NCI-H187 treated with DMSO at 0.1 percent for 48 hours (cell line): ENCODE data around the gene FGF7.
"Not testable (repeated sequence)": the region's sequence is repeated elsewhere in the genome, so short reads cannot be mapped to it uniquely, and the experiment has no call there.

Experiments used
- DNase-seq: peaks from one replicate; lab custom pipeline; 2025; lab: John Stamatoyannopoulos, UW

Gene FGF7, protein sequence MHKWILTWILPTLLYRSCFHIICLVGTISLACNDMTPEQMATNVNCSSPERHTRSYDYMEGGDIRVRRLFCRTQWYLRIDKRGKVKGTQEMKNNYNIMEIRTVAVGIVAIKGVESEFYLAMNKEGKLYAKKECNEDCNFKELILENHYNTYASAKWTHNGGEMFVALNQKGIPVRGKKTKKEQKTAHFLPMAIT

DNA sequence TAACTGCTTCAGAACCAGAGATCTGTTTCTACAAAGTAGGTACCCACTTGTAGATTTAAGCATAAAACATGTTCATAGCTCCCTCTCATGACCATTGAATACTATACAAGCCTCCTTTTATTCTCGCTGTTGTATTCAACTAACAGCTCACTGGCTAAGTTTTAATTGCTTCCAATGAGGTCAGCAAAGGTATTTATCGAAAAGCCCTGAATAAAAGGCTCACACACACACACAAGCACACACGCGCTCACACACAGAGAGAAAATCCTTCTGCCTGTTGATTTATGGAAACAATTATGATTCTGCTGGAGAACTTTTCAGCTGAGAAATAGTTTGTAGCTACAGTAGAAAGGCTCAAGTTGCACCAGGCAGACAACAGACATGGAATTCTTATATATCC lies at the start of gene FGF7:
Gene FGF7, plus strand, starts transcription at position 222 of the 400 bp plus-strand sequence. CDS start 1,056 bp downstream, outside the sequence.
- DNase-seq, result no peak

DNA sequence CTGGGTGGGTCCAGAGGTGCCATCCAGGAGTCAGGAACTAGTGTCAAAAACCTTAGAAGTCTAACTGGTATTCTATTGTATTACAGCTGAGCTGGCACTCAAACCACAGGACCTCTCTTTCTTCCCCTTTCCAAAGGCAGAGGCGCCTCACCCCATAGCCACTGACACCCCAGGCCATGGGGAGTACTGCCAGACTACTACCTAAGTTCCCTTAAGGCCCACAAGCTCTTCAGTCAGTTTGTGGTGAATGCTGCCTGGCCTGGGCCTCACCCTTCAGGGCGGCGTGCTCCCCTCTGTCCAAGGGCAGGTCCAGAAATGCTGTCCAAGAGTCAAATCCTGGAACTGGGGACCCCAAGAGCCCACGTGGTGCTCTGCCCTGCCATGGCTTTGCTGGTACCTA lies 43.0 kb upstream of the FGF7 start:
- no peak for DNase-seq

DNA sequence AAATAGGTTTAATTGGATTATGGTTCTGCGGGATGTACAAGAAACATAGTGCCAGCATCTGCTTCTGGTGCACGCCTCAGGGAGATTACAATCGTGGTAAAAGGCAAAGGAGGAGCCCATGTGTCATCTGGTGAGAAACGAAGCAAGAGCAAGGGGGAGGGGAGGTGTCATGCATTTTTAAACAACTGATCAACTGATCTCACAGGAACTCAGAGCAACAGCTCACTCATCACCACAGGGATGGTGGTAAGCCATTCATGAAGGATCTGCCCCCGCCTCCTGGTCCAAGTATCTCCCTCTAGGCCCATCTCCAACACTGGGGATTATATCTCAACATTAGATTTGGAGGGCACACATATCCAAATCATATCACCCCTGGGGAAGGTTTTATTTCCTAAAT lies 42.1 kb upstream of the FGF7 start:
- no peak for DNase-seq

DNA sequence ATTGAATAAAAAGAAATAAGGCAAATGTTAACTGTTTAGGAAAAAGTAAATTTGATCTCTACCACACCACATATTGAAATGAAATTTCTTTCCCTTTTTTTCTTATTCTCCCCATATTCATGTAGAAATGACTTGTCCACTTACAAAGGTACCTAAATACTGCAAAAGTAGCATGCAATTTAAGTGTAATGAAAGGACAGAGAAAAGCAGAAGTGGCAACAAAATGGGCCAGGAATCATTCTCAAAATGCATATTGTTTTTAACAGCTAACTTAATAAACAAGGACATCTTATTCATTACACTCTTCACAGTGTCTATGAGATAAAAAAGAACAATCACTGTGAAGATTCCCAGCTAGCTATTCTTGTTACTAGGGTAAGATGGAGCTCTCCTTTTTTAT lies 40.6 kb upstream of the FGF7 start:
- DNase-seq, result no peak

DNA sequence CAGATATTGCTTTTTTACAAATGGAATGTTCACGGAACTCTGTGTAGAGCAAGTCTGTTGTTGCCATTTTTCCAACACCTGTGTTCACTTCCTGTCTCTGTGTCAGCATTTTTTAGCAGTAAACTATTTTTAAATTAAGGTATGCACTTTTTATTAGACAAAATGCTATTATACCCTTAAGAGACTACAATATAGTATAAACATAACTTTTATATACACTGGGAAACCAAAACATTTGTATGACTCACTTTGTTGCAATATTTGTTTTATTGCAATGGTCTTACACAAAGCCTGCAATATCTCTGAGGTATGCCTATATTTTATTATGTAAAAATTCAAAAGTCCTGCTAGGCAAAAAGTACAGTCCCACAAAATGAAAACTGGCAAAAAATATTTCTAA lies 39.8 kb upstream of the FGF7 start:
- DNase-seq, result no peak

DNA sequence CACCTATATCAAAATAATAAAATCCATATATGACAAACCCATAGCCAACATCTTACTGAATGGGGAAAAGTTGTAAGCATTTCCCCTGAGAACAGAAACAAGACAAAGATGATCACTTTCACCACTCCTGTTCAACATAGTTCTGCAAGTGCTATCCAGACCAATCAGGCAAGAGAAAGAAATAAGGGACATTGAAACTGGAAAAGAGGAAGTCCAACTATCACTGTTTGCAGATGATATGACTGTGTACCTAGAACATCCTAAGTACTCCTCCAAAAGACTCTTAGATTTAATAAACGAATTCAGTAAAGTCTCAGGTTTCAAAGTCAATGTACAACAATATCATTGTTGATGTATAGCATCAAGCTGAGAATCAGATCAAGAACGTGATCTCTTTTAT lies 35.6 kb upstream of the FGF7 start:
- DNase-seq, result no peak

DNA sequence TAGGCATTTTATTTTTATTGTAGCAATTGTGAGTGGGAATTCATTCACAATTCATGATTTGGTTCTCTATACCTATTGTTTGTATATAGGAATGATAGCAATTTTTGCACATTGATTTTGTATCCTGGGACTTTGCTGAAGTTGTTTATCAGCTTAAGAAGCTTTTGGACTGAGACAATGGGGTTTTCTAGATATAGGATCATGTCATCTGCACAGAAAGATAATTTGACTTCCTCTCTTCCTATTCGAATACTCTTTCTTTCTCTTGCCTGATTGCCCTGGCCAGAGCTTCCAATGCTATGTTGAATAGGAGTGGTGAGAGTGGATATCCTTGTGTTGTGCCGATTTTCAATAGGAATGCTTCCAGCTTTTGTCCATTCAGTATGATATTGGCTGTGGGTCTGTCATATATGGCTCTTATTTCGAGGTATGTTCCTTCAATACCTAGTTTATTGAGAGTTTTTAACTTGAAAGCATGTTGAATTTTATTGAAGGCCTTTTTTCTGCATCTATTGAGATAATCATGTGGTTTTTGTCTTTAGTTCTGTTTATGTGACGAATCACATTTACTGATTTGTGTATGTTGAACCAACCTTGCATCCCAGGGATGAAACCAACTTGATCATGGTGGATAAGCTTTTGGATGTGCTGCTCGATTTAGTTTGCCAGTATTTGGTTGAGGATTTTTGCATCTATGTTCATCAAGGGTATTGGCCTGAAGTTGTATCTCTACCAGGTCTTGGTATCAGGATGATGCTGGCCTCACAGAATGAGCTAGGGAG lies 20.3 kb upstream of the FGF7 start:
- not testable (repeated sequence) for DNase-seq

DNA sequence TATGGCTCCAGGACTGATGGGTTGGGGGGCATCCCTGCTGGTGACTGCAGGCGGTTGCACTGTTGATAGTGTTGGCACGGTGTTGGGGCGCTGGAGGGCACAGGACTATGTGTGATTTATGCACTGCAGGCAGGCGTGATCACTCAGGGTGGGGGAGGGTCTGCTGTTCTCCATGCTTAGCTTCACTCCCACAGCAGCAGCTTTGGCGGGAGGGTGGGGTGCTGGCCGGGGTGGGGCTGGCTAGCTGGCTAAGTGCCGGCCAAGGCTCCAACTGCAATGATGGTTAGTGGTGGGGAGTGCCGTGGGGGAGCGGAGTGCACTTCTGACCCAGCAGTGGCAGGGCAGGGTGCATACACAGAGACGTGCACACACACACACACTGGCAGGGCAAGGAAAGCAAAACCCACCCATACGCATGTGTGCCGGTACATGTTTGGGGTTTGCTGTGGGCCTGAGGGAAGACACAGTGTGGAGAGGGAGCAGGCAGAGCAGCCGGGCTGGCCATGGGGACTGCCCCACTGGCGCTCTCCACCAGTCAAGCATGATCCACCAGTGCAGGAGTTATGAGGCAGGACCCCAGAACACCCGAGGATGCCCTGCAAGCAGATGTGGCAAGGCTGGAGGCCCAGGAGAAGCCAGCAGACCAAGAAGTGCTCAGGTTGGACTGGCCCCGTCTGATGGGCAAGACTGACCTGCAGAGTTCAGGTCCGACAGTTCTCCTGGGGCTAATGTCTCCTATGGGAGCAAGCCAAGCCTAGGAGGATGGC lies 16.5 kb upstream of the FGF7 start:
- no peak for DNase-seq

DNA sequence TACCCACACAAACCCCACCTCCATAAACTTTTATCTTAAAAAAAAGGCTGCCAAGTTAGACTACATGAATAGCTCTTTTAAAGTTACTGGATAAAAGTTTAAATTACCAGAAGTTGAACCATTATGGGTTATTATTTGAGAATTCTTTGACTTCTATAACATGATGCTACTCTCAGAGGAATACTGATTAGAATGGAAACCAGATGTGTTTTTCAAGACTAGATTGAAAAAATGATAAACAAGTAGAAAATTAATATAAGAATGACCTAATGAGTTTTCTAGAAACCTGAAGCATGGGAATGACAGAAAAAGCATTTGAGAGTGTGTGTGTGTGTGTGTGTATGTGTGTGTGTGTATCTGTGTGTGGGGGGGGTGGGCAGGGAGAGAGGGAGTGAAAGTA lies 12.4 kb upstream of the FGF7 start:
- DNase-seq, result no peak

DNA sequence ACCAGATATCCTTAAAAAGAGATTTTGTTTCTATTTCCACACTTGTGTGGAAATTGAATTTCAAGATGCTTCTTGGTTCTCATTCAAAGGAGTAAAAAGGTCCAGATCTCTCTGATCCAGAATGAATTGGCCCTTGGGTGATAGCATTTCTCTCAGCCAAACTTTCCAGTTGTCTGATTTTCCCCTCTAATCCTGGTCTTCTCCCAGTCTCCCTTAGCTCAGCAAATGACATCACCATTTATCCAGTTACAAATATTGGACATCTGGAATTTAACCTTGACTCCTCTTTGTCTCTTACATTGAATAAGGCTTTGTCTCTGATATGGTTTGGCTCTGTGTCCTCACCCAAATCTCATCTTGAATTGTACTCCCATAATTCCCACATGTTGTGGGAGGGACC lies 10.2 kb upstream of the FGF7 start:
- no peak for DNase-seq

DNA sequence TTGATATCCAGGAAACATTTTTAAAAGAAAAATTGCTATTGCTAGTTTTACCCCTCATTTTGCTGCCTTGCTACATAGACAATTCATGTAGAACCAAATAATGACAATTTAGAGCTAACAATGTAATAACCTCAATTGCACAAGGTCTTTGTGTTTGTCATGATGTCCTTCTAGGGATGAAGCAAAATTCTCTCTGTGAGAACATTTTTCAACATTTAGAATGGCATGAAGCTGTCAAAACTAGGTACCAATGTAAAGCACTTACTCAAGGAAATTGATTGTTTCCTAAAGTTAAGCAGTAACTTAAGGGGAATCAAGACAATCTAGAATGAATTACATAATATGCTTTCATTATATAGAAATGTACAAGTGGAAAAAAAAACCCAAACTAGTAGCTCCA lies 7.9 kb upstream of the FGF7 start:
- no peak for DNase-seq

DNA sequence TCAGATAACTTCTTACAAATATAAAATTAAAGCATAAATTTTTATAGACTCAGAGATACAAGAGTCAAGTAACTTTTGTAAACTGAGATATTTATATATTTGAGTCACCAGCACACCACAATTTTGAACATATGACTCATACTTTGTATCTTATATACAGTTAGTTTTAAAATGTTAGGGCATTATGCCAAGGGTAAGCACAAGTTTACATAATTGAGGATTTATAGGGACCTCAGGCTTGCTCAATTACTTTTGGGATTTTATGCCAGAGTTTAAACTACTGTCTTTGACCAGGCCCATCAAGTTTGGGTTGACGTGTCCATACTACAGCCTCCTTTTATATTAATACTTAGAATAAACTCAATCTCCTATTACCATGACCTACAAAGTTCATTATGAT lies 7.4 kb upstream of the FGF7 start:
- DNase-seq, result no peak

DNA sequence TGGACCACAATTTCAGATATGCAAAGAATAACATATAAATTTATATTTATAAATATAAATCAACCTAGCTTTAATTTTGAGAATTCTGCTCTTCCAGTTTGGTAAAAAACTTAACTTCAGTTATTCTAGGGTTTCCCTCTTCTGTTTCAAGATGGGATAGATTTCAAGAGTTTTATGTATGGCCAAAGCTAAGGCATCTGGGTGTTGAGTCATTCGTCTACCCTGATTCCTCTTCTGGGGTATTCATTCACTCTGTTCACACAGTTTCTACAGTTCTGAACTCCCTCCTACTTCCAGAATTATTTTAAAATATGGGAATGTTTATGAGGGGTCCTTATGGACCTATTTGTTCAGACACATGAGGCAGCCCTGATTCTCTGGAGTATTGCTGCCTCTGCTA lies 4.2 kb upstream of the FGF7 start:
- no peak for DNase-seq

DNA sequence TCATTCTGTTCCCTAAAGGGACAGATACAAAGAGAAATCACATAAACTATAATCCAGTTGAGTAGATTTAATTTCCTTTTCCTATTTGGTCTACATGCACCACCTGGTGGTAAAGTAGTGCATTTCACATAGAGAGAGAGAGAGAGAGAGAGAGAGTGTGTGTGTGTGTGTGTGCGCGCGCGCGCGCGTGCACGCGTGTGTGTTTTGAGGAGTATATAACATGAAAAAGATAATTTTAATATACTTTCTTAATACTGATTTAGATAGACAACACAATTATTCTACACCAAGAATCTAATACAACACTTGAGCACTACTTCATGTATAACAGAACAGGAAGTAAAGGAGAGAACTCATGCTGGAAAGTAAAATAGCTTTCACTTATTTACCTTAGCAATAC lies 1.1 kb upstream of the FGF7 start:
- DNase-seq, result no peak

DNA sequence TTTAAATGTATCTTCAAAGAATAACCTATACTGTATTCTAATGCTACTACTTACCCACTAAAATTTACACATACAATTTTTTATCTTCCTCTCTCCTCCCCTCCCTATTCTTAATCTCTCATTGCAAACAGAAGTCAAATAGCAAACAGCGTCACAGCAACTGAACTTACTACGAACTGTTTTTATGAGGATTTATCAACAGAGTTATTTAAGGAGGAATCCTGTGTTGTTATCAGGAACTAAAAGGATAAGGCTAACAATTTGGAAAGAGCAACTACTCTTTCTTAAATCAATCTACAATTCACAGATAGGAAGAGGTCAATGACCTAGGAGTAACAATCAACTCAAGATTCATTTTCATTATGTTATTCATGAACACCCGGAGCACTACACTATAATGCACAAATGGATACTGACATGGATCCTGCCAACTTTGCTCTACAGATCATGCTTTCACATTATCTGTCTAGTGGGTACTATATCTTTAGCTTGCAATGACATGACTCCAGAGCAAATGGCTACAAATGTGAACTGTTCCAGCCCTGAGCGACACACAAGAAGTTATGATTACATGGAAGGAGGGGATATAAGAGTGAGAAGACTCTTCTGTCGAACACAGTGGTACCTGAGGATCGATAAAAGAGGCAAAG lies 984 bp downstream of the FGF7 start:
- no peak for DNase-seq

DNA sequence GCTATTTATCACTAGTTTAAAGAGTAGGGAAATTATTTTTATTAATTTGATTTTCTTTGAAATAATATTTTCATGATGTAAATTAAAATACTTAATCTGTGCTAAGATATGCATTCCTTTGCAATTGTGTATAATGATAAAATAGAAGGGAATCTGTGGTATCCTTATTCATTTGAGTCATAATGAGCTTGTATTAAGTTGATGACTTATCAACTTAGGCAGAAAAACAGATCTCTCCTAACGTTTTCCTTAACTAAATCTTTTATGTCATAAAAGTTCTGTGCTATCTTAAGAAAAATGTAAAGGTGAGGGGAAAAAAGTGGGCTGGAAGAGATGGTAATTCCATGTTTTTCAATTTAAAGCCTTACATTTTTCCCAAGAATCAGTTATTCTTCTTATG lies 1.9 kb downstream of the FGF7 start:
- no peak for DNase-seq

DNA sequence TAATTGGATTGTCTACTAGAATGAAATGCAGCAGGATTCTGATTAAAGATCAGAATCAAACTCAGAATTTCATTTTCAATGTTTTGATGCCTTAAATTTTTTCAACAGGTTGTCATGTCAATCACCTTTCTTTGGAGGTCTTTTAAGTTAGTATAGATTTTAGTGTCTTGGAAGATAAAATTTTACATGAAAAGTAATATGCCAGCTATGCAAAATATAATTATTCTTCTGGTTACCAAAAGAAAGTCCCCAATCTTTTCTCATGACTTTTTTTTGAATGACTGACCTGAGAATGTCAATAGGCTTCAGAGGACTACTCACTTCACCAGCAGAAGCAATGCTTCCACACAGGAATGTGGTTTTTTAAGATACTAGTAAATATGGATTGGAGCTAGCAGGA lies 4.3 kb downstream of the FGF7 start:
- DNase-seq, result no peak

DNA sequence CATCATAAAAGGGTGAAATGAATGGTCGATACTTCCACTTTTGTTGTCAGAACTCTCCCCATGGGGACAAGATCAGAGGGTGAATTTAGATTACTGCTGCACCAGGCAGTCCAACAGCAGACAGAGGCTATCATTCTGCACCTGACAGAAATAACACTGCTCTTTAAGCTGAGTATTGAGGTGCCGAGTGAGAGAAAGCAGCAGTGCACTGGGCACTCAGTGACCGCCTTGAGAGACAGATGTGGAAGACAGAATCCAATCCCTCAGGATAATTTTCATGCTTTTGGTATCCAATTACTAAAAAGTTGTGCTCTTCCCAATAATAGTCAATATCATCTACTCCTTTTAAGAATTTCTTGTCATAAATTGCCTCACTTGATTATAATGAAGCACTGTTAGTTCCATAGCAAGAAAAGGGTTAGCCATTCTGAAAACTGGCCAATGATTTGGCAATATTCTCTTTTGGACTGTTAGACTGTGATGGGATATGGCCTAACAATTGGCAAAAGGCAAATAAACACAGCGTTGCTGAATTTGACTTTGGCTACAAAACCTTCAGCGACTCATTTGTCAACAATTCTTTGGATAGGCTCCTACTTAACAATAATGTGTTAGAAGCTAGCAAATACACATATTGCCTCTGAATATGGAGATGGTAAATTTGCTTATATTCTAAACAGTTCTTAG lies 5.5 kb downstream of the FGF7 start:
- no peak for DNase-seq

DNA sequence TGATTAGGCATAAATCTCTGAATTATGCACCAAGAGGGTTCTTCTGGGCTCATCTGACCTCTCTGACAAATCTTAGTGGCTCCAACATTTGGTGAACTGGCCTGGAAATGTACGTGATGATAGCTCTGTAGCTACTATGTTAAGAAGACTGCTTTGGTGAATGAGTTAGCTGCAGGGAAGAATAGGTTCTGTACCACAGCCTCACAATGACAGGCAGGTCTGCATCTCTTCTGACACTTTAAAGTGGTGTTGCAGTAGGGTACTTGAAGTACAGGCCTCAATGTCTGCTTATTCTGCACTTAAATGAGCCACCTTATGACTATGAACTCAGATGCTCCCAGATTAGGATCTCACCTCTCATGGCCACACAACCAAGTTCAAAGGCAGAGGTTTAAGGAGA lies 7.0 kb downstream of the FGF7 start:
- DNase-seq, result no peak

DNA sequence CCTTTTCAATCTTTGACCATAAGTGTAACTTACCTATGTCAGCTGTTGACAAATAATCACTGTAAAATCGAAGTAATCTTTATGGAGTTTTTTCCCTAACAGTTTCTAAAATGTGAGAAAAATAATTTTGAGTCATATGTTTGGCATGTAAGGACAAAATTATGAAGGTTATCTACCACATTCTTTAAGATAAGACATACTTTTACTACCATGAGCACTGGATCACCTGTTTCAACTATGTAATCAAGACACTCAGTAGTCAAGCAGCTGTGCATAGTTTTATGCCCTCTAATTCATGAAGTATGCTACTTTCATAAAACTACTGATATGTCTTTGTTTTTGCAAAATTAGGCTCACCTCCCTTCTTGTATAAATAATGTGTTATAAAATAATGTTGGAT lies 12.1 kb downstream of the FGF7 start:
- DNase-seq, result no peak

DNA sequence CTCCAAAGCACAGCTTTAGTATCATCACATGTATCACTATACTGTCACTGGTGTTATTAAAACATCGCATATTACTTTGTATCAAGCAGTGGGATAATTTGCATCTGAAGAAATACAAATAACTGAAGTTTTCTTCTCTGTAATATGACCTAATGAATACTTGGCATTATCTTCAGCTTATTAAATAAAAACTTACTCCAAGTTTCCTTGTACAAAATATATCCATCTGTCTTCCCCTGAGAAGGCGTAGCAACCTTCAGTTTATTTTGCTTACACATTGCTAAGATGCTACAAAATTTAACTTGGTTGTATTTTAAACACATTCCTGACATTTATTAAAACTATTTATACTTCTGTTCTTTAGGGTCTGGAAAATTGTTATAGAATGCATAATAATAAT lies 13.7 kb downstream of the FGF7 start:
- no peak for DNase-seq

DNA sequence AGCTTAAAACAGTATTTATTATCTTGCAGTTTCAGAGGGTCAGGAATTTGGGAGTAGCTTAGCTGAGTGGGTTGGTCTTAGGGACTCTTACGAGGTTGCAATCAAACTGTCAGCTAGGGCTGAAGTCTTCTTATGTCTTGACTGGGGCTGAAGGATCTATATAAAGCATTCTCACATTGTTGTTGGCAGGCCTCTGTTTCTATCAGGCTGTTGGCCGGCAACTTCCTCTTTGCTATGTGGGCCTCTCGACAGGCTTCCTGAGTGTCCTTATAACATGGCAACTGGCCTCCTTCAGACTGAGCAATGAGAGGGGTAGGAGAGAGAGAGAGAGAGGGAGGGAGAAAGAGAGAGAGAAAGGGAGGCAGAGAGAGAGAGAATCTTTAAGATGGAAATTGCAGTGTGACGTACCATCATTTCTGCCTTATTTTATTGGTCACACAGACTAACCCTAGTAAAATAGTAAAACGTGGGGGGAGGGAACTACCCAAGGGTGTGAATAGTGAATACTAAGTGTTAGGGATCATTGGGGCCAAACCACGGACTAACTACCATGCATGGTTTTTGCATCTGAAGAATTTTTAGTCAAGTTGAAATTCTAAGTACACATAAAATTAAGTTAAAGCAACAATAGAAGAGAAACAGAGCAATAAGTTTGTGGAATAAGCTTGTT lies 16.1 kb downstream of the FGF7 start:
- DNase-seq, result no peak
